DND-41 (cell line): ENCODE measurements around the gene OSBPL1A.

Source experiments
- ATAC-seq: fragments of 200-7000 bp; cut with Tn5 transposase; 3 replicates; pipeline ENCODE4 v1.9.1; 2021; ENCODE audit warnings: low read depth; ENCODE audit not compliant: insufficient read depth
- DNase-seq: peaks from one replicate; pipeline ENCODE4 v3.0.0-alpha.2; 2020
- H2AFZ ChIP-seq: 2 replicates; pipeline ENCODE4 v1.6.0; 2012; ENCODE audit warnings: low read depth, low read length
- H3K27ac ChIP-seq: 2 replicates; pipeline ENCODE4 v1.5.1; 2012; ENCODE audit warnings: low read length, inconsistent platforms
- H3K27me3 ChIP-seq: fragments of 200-600 bp; sonication (generic); 2 replicates; pipeline ENCODE4 v1.6.0; 2012; ENCODE audit warnings: low read length, mild to moderate bottlenecking, inconsistent platforms; ENCODE audit not compliant: insufficient read depth, poor library complexity
- H3K36me3 ChIP-seq: 2 replicates; pipeline ENCODE4 v1.5.1; 2012; ENCODE audit warnings: low read length, inconsistent platforms; ENCODE audit not compliant: insufficient read depth
- H3K4me1 ChIP-seq: 2 replicates; pipeline ENCODE4 v1.5.1; 2012; ENCODE audit warnings: mild to moderate bottlenecking, low read length; ENCODE audit not compliant: insufficient read depth
- H3K4me2 ChIP-seq: 2 replicates; pipeline ENCODE4 v1.6.0; 2012; ENCODE audit warnings: mild to moderate bottlenecking, moderate library complexity, low read length, inconsistent platforms; ENCODE audit not compliant: insufficient read depth
- H3K4me3 ChIP-seq, 2 experiments: fragments of 200-600 bp in 1 of 2; shearing (Covaris generic) in 1 of 2; 2 replicates each; pipeline ENCODE4 v1.5.1; 2012 to 2016; ENCODE audit warnings: inconsistent platforms in 2 of 2, low read length in 2 of 2, mild to moderate bottlenecking in 2 of 2, low read depth in 1 of 2, moderate library complexity in 1 of 2
- H3K79me2 ChIP-seq: 2 replicates; pipeline ENCODE4 v1.6.0; 2012; ENCODE audit warnings: low read length, inconsistent platforms; ENCODE audit not compliant: insufficient read depth
- H3K9ac ChIP-seq: 2 replicates; pipeline ENCODE4 v1.6.0; 2012; ENCODE audit warnings: low read depth, mild to moderate bottlenecking, inconsistent platforms, low read length, moderate library complexity
- H3K9me3 ChIP-seq: 2 replicates; pipeline ENCODE4 v1.5.1; 2012; ENCODE audit warnings: low read length, moderate library complexity, mild to moderate bottlenecking, inconsistent platforms; ENCODE audit not compliant: insufficient read depth, severe bottlenecking
- H4K20me1 ChIP-seq: 2 replicates; pipeline ENCODE4 v1.6.0; 2012; ENCODE audit warnings: low read length; ENCODE audit not compliant: insufficient read depth
- EZH2 ChIP-seq: IDR thresholded peaks from 3 replicates; pipeline ENCODE4 v1.6.1; 2012; ENCODE audit warnings: borderline replicate concordance, low read depth, mild to moderate bottlenecking, moderate library complexity, low read length, inconsistent platforms; ENCODE audit not compliant: severe bottlenecking
- TF ChIP-seq, protein P1 (sequence below): IDR thresholded peaks from 2 replicates; pipeline ENCODE4 v1.5.1; 2012; ENCODE audit warnings: borderline replicate concordance, low read length, moderate library complexity, mild to moderate bottlenecking; ENCODE audit not compliant: poor library complexity, severe bottlenecking; ENCODE audit errors: extremely low read depth

Gene OSBPL1A

DNA sequence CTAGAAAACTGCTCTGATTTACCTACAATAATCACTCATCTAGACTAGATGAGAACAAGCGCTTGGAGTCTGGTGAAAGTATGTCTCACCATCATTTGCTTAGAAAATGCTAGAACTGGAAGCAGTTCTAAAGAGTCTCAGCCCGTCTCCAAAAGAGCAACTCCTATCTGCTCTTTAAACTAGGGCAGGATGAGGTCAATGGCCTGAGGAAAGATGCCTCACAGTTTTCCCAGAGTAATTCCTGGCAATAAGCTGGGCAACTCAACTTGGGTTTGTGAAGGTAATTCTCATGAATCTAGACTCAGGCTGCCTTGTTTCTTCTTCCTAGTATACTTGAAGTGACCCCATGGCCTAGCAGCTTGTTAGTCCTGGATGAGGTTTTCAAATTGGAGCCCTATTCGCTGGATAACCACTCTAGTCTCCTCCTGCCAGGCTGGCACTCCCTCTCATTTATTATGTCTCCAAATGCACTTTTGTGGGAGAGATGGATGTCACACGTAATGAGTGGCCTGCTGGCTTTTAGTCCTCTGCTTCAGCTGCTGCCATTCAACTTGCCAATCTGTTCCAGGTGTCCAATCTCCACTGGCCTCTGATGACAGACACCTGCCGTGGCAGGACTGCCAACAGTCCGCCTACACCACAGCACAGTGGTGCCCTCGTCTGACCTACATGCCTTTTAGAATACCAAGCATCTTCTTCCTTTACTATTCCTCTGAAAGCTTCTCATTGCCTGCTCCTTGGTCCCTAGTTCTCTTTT, 177.9 kb downstream of the OSBPL1A start:
- no peaks in the 10 kb centered on the region for H3K9me3 ChIP-seq
- ATAC-seq (no peak), DNase-seq (no peak)
- H3K4me1 ChIP-seq, result no peaks in the 10 kb centered on the region
- H3K9ac ChIP-seq, result no peak overlapping the region
- no peaks in the 10 kb centered on the region for H4K20me1 ChIP-seq
- H3K4me3 ChIP-seq, result no peak overlapping the region
- H3K27me3 ChIP-seq, result peaks cover 23% of the 10 kb centered on the region
- H3K27ac ChIP-seq, result no peak overlapping the region
- no peaks in the 10 kb centered on the region for H3K36me3 ChIP-seq
- H3K4me2 ChIP-seq, result no peak overlapping the region
- no peak overlapping the region for H2AFZ ChIP-seq
- no peak for TF ChIP-seq EZH2
- TF ChIP-seq, protein P1, sequence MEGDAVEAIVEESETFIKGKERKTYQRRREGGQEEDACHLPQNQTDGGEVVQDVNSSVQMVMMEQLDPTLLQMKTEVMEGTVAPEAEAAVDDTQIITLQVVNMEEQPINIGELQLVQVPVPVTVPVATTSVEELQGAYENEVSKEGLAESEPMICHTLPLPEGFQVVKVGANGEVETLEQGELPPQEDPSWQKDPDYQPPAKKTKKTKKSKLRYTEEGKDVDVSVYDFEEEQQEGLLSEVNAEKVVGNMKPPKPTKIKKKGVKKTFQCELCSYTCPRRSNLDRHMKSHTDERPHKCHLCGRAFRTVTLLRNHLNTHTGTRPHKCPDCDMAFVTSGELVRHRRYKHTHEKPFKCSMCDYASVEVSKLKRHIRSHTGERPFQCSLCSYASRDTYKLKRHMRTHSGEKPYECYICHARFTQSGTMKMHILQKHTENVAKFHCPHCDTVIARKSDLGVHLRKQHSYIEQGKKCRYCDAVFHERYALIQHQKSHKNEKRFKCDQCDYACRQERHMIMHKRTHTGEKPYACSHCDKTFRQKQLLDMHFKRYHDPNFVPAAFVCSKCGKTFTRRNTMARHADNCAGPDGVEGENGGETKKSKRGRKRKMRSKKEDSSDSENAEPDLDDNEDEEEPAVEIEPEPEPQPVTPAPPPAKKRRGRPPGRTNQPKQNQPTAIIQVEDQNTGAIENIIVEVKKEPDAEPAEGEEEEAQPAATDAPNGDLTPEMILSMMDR, result no peak
- no peaks in the 10 kb centered on the region for H3K79me2 ChIP-seq

DNA sequence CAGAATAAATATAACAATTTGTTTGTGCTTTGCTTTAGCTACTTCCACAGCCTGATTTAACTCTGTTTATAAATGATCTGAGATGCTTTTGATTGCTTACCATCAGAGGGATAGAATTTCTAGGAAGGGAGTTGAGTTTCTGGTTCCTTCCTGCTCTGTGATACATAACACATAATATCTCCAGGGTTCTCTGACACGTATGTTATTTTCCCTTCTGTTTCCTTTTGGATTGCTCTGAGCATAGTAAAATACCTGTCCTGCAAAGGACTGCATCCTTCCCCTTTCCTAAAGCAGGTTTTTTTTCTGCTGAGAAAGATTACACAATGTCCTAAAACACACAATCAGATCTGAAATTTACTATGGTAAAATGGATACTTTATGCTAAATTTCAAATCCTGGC, 182.7 kb downstream of the OSBPL1A start:
- Histone ChIP-seq H3K27me3 (peaks cover 2% of the 10 kb centered on the region), H3K79me2 (no peaks in the 10 kb centered on the region), H3K4me2 (no peak overlapping the region), H4K20me1 (no peaks in the 10 kb centered on the region), H3K27ac (no peak overlapping the region), H3K4me3 (no peak overlapping the region), H3K36me3 (no peaks in the 10 kb centered on the region), H3K9me3 (no peaks in the 10 kb centered on the region), H3K9ac (no peak overlapping the region), H2AFZ (no peak overlapping the region), H3K4me1 (no peaks in the 10 kb centered on the region)
- TF ChIP-seq, protein P1, result no peak
- no peak for TF ChIP-seq EZH2
- DNase-seq, result no peak
- no peak for ATAC-seq

DNA sequence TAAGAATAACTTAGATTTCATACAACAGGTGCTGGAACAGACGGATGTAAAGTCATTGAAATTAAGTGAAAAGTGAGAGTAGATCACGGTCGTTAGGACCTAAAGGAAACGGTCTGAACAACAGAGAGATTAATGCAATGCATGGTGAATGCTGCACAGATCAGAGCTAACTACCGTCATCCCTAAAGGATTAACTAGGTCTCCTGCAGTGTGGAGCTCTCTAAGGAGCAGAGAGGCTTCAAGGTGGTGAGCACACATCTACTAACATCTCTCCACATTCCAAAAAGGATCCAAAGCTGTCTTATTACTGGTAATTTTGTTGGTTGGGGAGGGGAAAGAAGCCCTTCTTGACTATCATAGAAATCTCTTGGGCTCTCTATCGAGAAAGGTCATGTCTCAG, 183.5 kb downstream of the OSBPL1A start:
- H3K79me2 ChIP-seq, result no peaks in the 10 kb centered on the region
- H3K4me2 ChIP-seq, result no peak overlapping the region
- no peak overlapping the region for H3K27ac ChIP-seq
- H3K4me3 ChIP-seq, result no peak overlapping the region
- DNase-seq, result no peak
- H4K20me1 ChIP-seq, result no peaks in the 10 kb centered on the region
- no peak overlapping the region for H2AFZ ChIP-seq
- no peaks in the 10 kb centered on the region for H3K4me1 ChIP-seq
- ATAC-seq, result no peak
- H3K27me3 ChIP-seq, result peaks cover 3% of the 10 kb centered on the region
- H3K9me3 ChIP-seq, result no peaks in the 10 kb centered on the region
- H3K36me3 ChIP-seq, result no peaks in the 10 kb centered on the region
- no peak for TF ChIP-seq EZH2
- TF ChIP-seq, protein P1, result no peak
- H3K9ac ChIP-seq, result no peak overlapping the region

DNA sequence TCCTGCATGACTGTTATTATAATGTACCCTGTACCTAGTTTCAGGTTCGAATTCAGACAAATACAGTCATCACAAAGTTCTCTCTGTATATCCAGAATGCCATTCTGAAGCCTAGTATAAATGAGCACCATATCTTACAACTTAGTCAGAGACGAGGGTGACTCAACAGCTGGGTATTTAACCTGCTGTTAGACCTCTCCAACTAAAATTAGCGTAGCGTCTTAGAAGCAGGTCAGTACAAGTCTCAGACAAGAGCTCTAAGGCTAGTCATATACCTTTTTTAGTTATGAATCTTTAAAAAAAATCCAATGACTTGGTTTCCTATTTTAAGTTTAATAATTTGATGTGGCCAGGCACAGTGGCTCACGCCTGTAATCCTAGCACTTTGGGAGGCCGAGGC, 184.7 kb downstream of the OSBPL1A start:
- Histone ChIP-seq H3K4me3 (no peak overlapping the region), H3K36me3 (no peaks in the 10 kb centered on the region), H3K4me1 (no peaks in the 10 kb centered on the region), H3K4me2 (no peak overlapping the region), H3K9ac (no peak overlapping the region), H2AFZ (no peak overlapping the region), H3K79me2 (no peaks in the 10 kb centered on the region), H3K27ac (no peak overlapping the region), H4K20me1 (no peaks in the 10 kb centered on the region), H3K9me3 (no peaks in the 10 kb centered on the region), H3K27me3 (peaks cover 10% of the 10 kb centered on the region)
- DNase-seq (no peak), ATAC-seq (no peak)
- no peak for TF ChIP-seq EZH2
- TF ChIP-seq, protein P1, result no peak
